Measurements from ENCODE around the gene KLHL7.

KLHL7 gene

DNA sequence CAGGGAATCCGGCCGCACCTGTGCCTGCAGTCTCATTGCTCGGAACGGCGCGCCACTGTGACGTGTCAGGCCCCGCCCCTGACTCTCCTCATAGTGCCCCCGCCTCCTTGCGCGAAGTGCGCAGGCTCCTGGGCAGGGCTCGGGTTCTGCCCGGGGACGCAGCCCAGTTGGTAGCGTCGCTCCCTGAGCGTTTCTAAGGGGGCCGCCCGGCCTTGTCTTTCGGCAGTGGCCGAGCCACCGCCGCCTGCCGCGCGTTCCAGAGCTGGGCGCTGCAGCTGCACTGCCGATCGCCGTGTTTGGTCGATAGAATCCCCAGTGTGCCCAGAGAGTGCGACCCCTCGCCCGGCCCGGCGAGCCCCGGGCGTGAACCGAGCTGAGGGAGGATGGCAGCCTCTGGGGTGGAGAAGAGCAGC, at the start of gene KLHL7:
Gene KLHL7 (plus strand): TSS at position 142 of the 413 bp plus-strand sequence. CDS start 242 bp downstream, at position 384.
- DNase-seq, result peak; percentile 88

GRCh38 chr7:23058408-23059096, 47.0 kb upstream of the KLHL7 start:
- DNase-seq, result no peak

DNA sequence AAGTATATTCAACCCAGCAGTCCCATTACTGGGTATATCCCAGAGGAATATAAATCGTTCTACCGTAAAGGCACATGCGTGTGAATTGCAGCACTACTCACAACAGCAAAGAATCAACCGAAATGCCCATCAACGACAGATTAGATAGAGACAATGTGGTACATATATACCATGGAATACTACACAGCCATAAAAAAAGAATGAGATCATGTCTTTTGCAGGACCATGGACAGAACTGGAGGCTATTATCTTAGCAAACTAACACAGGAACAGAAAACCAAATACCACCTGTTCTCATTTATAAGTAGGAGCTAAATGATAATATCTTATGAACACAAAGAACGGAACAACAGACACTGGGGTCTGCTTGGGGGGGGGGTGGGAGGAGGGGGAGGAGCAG, 44.3 kb upstream of the KLHL7 start:
- DNase-seq, result no peak

DNA sequence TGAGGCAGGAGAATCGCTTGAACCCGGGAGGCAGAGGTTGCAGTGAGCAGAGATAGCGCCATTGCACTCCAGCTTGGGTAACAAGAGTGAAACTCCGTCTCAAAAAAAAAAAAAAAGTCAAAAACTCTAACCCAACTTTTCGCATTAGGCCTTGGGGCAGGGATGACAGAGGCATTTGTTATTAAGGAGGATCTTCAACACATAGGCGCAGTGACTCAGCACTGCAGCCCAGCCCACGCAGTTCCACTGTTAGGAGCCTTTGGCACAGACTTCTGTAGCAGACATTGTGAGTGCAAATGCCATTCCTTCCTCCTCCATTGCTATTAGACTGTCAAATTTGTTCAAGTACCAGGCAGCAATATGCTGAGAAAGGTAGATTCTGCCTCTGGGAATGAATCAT, 43.1 kb upstream of the KLHL7 start:
- DNase-seq, result no peak

DNA sequence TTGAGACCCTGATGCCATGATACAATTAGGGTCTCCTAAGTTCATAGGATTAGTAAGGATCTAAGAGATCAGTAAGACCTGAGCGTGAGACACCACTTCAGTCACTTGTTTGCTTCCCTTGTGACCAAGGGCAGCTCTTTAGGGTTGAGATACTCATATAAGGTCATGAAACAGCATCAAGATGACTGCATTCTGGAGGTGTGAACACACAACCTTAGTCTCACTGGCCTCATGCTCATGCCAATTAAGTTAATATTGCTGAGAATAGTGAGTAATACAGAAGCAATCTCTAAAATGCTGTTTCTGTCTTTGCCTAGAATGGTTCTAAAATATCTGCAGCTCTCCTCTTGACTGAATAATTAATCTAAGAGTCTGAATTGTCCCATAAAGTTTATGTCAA, 39.6 kb upstream of the KLHL7 start:
- DNase-seq, result no peak

DNA sequence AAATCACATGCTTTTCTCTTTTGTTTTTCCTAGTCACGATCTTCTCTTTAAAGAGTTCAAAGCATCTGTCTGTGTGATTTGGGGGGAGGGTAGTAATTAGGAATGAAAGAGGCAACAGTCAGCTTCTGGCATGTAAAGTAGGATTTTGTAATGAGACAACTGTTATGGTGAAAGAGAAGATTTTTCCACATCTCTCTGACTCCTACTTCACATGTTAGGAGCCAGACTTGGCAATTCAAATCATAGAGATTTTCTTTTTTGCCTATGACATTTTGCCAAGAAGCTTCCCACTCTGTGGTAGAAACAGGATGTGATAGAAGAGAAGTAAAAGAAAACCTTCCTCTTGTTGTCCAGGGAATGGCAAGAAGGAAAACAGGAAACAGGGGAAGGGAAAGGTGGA, 38.3 kb upstream of the KLHL7 start:
- DNase-seq, result no peak

DNA sequence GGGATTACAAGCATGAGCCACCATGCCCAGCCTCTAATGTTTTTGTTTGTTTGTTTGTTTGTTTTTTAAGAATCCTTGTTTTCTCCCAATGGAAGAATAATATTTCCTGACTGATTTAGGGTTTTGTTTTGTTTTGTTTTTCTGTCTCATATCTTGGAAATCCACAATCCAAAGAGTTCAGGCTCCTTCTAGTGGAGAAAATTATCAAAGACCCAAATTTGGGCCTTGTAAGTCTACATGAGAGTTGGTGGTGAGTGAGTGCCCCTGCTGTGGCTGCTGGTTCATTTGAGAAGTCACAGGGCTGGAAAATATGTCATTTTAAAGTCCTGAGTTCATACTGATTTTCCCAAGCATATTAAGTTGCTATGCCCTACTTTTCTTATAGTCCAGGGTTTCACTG, 33.5 kb upstream of the KLHL7 start:
- no peak for DNase-seq

- no peak for DNase-seq
Observed at GRCh38 chr7:23072922-23073321, 32.7 kb upstream of the KLHL7 start.

- DNase-seq, result no peak
Observed at GRCh38 chr7:23074443-23075261, 30.9 kb upstream of the KLHL7 start.

- DNase-seq, result no peak
Observed at GRCh38 chr7:23075571-23075970, 30.0 kb upstream of the KLHL7 start.

DNA sequence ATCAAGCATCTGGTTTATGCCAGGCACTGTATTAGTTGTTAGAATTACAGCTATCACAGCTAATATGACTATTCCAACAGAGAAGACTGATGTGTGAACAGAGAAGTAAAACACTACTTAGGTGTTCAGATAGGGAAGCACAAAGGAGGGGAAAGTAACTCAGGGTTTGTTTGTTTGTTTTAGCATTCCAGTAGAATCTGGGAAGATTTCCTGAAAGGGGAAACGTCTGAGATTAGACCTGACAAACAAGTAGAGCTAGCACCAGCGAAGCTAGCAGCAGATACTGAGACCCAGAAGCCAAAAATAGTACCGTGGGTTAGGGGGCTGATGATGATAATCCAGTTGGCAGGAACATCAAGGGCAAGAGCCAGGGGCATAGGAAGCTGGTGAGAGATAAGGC, 28.8 kb upstream of the KLHL7 start:
- DNase-seq, result no peak

- DNase-seq, result no peak
Observed at GRCh38 chr7:23093111-23093510, 12.5 kb upstream of the KLHL7 start.

- DNase-seq, result no peak
Observed at GRCh38 chr7:23093546-23093945, 12.0 kb upstream of the KLHL7 start.

- no peak for DNase-seq
Observed at GRCh38 chr7:23096518-23097290, 8.9 kb upstream of the KLHL7 start.

DNA sequence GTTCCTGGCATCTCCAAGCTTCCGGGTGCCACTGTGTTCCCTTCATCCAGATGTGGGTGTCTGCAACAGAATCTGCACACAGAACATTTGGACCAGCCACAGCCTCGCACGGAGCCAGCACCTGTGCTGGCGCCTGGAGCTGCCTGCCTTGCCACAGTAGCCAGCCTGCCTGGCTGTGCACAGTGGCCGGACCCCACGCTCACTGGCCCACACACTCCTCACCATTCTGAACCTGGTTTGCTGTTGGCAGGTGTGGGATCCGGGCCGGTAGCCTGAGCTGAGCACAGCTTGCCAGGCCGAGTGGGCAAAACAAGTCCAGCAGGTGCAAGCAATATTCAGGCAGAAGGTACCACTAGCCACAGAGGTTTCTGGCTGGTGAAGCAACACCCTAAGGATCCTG, 7.6 kb upstream of the KLHL7 start:
- no peak for DNase-seq

GRCh38 chr7:23098460-23098859, 7.1 kb upstream of the KLHL7 start:
- DNase-seq, result no peak

DNA sequence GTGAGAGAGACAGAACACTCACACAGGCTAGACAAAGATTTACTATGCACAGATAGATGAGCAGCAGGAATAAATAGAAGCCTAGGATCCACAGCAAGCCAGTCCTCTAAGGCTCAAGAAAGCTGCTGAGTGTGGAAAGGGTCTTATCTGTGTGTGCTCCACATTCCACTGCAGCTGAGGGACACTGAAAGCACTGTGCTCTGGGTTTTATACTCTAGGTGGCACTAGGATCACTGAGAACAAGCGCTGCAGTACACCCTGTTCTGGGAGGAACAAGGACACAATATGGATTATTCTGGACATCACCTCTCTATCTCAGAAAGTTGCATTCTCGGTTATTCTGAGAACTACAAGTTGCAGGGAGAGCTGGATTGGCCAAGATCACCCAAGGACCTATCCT, 4.9 kb upstream of the KLHL7 start:
- no peak for DNase-seq

- DNase-seq, result no peak
Observed at GRCh38 chr7:23105086-23105643, 420 bp upstream of the KLHL7 start.

DNA sequence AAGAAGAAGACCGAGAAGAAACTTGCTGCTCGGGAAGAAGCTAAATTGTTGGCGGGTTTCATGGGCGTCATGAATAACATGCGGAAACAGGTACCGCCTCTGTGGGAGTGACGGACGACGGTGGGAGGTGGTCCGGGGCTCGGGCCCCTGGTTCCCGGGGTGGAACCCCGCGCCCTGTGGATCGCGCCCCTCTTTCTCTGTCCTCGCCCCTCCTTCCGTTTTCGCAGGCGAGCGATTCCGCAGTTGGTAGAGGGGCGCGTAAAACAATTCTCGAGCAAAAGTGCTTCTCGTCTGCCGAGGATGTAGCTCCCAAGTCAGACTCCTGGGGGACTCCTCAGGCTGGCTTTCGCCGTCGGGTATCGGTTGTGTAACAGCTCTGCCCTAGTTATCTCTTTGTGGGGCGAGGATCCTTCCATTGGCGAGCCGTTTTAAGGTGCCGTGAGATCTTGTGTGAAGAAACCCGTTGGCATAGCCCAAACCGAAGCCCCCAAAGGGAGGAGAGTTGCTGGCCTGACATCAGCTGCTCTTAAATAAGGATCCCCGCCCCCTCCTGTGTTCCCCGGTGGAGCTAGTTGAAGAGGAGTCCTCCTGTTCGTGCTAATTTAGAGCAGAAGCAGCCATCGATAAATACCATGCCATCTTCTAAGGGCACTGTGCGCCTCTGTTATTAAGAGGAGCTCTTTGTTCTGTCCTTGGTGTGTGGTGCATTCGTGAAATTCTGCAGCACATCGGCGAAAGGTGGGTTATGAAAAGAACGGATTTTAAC, 655 bp downstream of the KLHL7 start:
- DNase-seq, result peak; percentile 52

DNA sequence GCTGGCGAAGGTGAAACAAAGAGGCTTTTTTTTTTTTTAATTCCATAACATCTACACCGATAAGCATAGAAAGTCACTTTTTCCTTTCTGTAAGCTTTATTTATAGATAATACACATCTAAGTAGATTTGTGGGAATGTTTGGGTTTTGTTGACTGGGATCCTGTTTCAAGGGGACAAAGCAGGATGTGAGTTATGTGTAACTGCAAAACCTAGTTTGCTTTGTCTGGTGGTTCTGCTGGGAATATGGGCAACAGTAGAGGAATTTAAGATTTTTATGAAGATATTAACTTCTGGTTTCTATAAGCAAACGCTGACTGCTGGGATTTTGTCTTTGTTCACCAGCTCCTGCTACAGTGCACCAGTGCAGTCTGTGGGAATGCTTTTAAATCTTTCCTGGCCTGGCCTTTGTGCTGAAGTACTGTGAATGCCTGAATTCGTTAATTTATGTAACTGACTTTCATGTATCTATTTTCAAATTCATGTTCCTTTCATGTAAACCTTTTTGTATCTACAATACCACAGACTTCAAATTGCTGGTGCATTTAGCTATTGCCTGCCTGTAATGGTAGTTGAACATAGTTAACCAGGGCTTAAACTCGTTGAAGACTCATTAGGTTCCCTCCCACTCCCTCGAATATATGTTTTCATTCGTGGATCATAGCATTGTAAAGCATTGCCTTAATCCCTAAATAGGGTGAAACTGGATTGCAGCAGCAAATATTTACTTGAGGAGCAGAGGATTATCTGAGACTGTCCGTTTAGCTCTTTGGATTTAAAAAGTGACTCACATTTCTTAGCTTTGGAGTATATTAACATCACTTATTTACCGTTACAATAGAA, 1.5 kb downstream of the KLHL7 start:
- no peak for DNase-seq

GRCh38 chr7:23107781-23108180, 2.2 kb downstream of the KLHL7 start:
- no peak for DNase-seq

DNA sequence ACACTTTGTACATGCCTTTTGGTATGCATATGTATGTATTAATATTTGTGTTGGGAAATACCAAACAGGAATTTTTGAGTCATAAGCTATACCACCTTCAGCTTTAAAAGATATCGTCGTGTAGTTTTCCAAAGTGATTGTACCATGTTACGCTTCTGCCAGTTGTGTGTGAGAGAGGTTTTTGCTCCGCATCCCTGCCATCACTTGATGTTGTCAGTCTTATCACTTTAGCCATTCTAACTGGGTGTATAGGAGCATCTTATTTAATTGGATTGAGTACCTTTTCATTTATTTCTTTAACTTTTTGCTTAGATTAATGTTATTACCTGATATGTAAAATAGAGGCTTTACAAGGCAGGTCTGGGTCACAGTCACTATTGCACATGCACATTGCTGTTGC, 3.4 kb downstream of the KLHL7 start:
- no peak for DNase-seq
